GM18867 (cell line): ENCODE measurements around the gene SF3A2.

Experiments
- ATAC-seq: cut with Tn5 transposase; IDR thresholded peaks from one replicate; pipeline ENCODE4 v1.9.1; 2021; ENCODE audit warnings: mild to moderate bottlenecking, moderate library complexity; ENCODE audit not compliant: unreplicated experiment

The SF3A2 gene

GRCh38 chr19:2288818-2289713, 52.4 kb downstream of the SF3A2 start:
- ATAC-seq = no peak

- no peak for ATAC-seq
These were observed 53.3 kb downstream of the SF3A2 start for GRCh38 chr19:2289714-2290435.

DNA sequence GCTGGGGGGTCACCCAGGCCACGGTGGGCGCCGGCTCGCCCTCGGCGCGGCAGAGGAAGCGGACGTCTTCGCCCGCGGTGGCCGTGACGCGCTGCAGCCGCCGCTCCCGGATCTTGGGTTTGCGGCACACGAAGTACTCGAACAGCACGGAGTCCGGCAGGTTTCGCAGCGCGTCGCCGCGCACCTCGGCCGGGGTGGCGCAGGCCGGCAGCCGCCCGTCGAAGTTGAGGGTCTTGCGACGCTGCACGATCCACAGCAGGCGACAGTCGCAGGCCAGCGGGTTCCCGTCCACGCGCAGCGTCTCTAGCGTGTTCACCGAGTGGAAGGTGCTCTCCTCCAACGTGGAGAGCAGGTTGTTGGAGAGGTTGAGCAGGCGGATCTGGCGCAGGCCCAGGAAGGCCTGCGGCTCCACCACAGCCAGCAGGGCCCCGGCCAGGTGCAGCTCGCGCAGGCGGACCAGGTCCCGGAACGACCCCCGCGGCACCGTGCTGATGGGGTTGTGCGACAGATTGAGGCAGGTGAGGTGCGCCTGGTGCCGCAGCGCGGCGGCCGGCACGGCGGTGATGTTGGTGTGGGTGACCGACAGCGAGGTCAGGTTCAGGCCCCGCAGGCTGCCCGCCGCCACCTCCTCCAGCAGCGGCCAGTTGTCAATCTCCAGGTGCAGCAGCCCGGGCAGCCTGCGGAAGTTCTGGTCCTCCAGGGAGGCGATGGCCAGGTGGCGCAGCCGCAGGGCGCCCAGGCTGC, 54.0 kb downstream of the SF3A2 start:
- no peak for ATAC-seq

DNA sequence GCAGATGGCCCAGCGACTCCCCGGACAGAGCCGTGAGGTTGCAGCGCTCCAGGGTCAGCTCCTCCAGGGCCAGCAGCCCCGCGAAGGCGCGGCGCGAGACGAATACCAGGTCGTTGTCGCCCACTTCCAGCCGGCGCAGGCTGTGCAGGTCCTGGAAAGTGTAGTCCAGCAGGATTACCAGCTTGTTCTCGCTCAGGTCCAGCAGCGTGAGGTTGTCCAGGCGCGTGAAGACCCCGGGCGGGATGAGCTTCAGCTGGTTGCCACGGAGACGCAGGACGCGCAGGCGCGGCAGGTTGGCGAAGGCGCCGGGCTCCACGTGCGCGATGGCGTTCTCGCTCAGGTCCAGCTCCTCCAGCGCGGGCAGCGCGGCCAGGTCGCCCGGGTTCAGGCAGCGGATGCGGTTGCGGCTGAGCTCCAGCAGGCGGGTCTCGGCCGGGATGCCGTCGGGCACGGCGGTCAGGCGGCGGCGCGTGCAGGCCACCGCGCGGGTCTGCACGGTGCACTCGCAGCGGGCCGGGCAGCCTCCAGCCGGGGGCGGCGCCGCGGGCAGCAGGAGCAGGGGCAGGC, 54.6 kb downstream of the SF3A2 start:
- ATAC-seq = no peak

GRCh38 chr19:2294687-2295335, 58.2 kb downstream of the SF3A2 start:
- ATAC-seq = no peak

- ATAC-seq = no peak
These were observed 59.5 kb downstream of the SF3A2 start for GRCh38 chr19:2296141-2296540.
